SK-N-DZ (cell line): ENCODE results near the gene ZNF212. TPM values are rescaled to one million over a fixed set of nuclear protein-coding genes. Genes with fewer than 3 reads are reported as not detected.

Experiments used
- DNase-seq: peaks from one replicate; pipeline ENCODE4 v3.0.0-alpha.2; 2015; ENCODE audit warnings: low spot score
- polyA plus RNA-seq, 2 experiments: library from polyadenylated mRNA; depleted of rRNA; stranded (reverse); fragments of >200 nt; gene quantifications; 2 replicates each; pipeline ENCODE4 v1.2.3, GENCODE V29; 2014

ZNF212 gene
- polyA plus RNA-seq (2014; cell fraction: cytosol; rRNA removed), result 8.2 and 8.3 TPM in 2 replicates
- polyA plus RNA-seq (2014; cell fraction: nucleus; rRNA removed), result 11.1 and 15.4 TPM in 2 replicates

DNA sequence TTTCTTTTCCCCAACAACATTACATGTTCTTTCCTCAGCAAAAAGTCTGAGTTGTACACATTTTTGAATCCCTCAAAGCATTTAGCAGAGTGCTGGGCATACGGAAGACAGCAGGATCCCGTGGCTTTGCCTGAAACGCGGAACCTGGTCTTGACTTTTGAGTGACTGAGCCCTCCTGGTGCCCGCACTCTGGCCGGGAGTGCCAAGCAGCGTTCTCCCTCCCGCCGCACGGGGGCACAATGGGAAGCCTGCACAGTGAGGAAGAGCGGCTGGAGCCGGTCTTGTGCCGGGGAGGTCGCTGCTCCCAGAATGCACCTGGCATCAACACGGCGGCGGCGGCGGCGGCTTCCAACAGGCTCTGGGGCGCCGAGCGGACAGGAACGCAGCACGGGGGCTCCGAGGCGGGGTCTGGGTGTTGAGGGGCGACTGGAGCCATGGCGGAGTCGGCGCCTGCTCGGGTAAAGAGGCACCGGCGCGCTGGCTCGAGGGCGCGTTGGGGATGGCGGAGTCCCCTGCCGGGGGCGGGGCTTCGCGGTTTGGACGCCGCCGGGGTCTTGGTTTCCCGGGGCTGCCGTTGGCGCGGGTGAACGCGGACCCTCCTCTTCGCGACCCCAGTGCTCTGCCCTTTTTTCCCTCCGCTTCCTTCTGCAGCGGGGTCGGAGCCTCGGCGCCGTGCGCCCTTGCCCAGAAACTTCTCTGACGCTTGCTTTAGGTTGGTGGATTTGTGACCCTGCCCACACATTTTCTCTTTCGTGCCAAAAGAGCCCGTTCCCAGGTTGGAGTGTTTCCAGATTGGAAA, at the start of gene ZNF212:
ZNF212 (plus strand) TSS at position 307 of the 799 bp plus-strand sequence; CDS start at position 435, 128 bp downstream.
- peak; percentile 92 for DNase-seq

DNA sequence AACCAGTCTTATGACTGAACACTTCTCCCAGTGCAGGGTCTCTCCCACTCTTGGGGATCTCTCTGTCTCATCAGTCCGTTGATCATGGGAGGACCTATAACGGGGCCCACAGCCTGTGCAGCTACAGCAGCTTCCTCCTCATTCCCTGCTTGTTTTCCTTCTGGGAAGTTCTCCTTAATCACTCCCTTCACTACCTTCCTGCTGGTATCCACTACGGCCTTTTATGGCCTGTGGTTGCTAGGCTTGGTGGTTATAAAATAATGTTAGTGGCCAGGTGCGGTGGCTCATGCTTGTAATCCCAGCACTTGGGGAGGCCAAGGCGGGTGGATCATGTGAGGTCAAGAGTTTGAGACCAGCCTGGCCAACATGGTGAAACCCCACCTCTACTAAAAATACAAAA, 47.6 kb upstream of the ZNF212 start:
- no peak for DNase-seq

DNA sequence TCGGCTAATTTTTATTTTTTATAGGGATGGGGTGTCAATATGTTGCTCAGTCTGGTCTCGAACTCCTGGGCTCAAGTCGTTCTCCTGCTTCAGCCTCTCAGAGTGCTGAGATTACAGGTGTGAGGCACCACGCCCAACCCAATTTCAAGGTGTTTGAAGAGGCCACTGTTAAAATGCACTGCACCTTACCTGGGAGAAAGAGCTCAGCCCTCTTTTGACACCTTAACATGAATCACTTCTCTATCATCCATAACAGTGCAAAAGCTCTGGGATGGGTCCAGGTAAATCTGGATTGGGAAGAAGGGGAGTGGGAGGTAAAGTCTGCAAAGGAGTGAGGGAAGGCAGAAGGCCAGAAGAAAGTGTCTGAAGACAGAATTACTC, 44.7 kb upstream of the ZNF212 start:
- DNase-seq, result no peak

DNA sequence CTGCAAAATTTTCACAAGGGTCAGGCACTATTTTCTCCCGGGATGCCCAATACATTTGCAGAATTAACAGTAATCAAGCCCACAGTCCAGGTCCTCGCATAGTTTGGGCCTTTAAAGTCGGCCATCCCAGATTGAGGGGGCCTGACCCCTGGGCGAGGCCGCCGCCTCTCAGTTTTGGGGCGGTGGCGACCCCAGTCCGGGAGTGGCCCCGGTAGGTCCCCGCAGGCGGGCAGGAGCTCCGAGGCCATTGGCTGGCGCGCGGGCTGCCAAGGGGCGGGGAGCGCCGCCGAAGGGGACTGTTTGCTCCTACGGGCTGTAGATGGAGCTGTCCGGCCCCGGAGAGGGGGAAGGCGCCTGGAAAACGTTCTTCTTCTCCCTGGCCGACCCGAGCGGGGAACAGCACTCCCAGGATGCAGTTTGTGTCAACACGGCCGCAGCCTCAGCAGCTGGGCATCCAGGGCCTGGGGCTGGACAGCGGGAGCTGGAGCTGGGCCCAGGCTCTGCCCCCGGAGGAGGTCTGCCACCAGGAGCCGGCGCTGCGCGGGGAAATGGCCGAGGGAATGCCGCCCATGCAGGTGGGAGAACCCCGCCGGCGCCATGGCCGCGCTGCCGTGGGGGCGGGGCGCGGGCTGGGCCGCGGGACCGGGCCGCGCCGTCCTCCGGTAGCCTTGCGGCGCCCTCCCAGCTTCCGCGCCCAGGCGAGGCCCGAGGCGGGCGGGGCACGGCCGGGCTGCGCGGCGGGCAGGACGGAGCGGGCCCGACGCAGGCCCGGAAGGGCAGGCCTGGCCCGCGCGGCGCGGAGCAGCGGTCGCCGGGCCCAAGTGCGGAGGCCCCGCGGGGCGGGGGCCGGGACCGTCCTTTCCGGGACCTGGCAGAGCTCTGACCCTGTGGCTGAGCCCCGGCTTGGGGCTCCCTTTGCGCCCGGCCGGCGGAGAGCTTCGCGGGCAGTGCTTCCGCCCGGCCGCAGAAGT, 44.0 kb upstream of the ZNF212 start, which contains the start of gene ZNF282:
ZNF282 (plus strand) TSS at position 367 of the 971 bp plus-strand sequence; CDS start at position 411, 44 bp downstream.
- peak; percentile 88 for DNase-seq

DNA sequence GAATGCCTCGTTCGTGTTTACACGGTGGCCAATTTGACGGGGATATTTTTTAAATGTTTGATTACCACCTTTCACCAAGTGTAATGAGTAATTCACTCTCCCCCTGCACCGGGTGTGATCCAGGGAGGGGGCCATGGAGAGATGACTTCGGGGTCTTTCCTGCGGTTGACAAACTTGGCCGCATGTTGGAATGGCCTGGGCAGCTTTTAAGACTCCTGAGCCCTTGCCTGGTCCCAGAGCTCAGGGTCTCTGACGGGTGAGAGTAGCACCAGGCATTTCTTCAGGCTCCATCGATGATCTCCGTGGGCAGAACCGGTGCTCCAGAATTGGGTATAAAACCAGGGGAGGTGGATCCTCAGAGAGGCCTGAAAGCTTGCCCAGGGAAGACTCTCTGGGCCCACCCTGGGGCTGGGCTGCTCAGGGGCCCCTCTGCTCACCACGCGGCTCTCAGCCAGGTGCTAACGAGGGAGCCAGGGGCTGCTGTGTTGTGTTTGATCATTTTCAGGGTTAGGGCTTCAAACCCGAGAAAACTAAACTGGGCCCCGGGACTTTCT, 43.2 kb upstream of the ZNF212 start:
- no peak for DNase-seq

DNA sequence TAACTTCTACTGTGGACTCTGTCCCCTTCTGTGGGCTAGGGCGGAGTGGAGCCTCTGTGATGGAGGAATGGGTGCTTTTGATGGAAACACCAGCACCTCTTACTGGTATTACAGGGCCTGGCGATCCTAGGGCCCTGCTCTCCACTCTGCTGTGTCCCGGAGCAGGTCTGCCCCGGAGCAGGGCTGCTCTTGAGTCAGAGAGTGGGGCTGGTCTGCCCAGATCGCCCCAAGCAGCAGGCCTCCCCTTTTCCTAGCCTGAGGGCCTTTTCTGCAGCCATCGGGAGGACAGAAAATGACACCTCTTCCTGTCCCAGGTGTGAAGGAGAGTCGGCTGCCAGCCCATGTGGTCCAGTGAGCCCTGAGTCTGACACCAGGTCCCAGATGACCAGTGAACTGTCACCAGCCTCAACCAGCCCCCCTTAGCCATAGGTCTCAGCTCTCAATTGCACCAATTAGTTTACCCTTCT, 42.7 kb upstream of the ZNF212 start:
- no peak for DNase-seq

DNA sequence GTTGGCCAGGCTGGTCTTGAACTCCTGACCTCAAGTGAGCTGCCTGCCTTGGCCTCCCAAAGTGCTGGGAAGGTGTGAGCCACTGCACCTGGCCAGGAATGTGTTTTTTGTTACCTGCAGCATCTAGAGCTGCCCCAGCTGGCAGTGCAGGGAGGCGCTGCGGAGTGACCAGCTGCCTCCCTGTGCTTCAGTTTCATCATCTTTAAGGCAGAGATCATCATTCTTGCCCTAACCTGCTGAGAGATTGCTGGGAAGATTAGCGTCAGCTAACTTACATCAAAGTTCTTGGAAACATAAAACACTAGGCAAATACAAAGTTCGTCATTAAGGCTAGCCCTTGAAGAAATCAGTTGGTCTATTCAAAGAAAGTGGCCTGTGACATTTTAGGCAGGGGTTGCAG, 41.8 kb upstream of the ZNF212 start:
- no peak for DNase-seq

DNA sequence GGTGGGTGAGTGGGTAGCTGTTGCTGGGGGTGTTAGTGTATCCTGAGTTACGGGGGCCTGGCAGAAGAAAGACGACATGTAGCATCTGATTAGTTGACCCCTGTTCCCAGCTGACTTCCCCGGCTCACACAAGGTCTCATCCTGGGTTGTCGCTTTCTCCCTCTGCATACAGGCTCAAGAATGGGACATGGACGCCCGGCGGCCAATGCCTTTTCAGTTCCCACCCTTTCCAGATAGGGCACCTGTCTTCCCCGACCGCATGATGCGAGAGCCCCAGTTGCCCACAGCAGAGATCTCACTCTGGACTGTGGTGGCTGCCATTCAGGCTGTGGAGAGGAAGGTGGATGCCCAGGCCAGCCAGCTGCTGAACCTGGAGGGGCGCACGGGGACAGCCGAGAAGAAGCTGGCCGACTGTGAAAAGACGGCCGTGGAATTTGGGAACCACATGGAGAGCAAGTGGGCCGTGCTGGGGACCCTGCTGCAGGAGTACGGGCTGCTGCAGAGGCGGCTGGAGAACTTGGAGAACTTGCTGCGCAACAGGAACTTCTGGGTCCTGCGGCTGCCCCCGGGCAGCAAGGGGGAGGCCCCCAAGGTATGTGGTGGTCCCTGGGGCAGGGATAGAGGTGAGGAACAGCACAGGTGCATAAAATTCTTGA, 41.2 kb upstream of the ZNF212 start:
- DNase-seq, result no peak

DNA sequence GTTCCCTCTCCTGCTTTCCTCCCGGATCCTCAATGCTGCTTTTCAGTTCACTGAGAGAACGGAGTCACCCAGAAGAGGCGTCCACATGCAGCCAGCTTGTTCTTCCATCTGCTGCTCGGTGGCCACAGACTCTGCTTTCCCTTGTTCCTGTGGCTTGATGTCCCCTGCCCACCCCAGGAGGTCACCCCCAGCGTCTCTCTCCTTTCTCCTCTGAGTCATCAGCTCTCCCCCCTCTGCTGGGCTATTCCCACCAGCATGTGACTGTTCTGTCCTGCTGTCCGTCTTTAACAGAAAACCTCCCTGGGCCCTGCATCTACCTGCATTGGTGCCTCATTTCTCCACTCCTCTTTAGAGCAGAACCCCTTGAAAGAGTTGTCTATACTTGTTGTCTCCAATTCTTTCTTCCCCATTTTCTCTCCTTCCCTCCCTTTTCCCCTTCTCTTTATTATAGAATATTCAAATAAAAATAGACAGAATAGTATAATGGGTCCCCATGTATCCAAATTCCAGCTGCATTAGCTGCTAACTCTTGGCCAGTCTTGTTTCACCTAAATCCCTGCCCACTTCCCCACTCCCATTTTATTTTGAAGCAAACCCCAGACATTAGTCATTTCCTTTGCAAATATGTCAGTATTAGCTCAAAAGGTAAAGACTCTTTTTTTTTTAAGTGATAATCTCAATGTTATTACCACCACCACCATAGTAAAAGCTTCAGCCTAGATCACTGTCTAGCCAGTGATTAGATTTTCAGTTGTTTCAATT, 40.0 kb upstream of the ZNF212 start:
- no peak for DNase-seq

DNA sequence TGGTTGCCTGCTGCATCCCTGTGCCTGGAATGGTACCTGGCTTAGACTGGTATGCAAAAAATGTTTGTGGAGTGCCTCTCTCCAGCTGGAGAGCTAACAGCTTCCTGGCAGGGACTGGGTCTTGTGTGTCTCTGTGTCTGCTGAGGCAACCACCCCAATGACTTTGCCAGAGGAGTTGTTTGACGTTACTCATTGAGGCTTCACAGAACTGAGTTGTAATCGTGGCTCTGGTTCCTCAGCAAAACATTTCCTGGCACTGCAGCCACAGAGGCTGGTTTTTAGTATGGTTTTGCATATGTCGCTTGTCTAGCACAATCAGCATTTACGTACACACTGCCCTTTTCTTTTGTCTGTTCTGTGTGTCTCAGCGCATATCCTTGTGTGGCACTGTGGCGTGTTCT, 36.6 kb upstream of the ZNF212 start:
- no peak for DNase-seq

DNA sequence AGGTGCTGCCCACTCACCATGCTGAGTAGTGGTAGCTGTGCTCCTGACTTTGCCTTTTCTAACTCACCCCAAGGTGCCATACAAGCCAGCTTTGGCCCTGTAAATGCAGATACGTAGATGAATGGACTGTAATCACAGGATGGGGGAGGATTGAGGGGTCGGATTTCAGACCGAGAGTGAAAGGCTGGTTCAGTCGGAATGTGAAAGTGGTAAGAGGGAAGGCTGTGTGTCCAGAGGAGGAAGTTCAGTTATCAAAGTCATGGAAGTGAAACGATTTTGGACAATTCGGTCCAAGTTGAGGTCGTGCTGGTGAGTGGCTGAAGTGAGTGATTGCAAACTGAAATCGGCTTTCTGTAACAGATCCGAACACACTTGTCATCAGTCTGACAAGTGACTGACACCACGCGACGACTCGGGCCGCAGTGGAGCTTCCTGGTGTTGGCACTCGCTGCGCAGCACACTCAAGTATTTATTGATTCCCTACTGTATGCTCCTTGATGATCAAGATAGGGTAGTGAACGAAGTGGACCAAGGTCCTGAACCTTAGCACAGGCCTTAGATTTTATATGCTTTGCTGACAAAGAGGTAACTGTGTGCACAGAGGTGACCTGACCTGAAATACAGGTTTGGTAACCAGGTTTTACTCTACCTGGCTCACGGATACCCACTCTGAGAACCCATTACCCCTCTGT, 33.6 kb upstream of the ZNF212 start:
- DNase-seq, result no peak

DNA sequence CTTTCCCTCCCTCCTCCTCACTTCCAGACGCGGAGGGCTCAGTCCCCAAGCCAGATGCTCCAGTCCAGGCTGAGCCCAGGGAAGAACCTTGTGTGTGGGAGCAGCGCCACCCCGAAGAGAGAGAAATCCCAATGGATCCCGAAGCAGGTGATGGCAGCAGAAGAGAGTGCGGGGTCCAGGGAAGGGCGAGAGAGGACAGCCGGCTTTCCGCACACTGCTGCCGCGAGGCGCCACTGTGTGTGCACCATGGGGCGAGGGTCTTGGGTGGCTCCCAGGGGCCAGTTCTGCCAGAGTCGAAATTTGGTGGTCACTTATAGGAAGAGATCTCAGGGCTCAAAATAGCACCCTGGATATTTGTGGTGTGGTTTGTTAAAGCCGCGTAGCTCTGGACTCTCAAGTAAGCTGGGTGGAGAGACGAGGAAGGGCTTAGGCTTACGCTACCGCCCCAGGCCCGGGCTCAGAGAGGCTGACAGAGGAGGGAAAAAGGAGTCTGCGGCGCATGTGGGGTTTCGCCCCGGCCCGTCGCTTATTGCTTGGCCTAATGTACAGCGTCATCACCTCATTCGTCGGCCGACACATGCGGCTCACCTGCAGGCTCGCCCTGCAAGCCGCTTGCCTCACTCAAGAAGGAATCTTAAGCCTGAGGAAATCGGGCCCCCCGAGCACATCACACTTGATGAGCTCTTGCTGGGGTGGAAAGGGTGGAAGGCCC, 32.0 kb upstream of the ZNF212 start:
- DNase-seq, result no peak

DNA sequence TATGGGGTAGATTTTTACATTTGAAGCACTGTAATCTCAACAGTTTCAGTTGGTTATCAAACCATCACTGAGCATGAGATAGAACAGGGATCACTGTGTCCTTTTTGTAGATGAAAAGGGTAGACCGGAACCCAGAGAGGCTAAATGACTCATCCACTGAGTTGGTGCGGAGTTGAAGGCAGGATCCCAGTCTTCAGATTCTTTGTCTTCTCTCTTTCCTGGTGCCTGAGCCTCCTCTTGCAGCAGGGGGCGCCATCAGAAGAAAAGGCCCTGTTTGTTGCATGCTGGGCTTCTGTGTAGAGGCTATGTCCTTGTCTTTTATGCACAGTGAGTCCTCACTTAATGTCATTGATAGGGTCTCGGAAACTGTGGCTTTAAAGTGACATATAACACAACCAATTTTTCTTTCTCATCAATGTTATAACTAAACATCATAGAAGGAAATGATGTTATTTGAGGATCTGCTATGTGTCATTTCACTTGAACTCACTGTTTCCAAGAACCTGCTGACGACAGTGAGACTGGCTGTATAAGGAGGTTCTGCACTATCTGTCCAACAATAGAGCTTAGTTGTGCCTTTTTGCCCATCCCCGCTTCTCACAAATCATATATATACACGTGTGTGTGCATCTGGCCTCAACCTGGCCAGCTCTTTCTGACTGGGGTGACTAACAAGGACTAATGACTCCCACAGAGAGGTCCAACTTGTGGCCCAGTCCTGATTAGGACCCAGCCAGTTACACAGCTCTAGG, 29.8 kb upstream of the ZNF212 start:
- DNase-seq, result no peak

DNA sequence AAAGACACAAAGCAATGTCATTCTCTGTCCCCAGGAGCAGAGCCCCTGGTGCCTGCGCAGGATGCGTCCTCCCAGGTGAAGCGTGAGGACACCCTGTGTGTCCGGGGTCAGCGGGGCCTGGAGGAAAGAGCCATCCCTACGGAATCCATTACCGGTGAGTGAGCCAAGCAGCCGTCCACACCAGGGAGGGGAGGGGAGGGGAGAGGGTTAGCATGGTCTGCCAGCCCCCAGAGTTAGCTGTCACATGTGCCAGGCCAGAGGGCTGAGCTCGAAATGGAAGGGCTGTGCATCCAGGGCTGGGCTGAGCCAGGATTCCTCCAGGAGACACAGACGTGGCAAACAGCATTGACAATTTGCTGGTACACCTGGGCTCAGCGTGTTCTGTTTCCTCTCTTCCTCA, 28.9 kb upstream of the ZNF212 start:
- no peak for DNase-seq

DNA sequence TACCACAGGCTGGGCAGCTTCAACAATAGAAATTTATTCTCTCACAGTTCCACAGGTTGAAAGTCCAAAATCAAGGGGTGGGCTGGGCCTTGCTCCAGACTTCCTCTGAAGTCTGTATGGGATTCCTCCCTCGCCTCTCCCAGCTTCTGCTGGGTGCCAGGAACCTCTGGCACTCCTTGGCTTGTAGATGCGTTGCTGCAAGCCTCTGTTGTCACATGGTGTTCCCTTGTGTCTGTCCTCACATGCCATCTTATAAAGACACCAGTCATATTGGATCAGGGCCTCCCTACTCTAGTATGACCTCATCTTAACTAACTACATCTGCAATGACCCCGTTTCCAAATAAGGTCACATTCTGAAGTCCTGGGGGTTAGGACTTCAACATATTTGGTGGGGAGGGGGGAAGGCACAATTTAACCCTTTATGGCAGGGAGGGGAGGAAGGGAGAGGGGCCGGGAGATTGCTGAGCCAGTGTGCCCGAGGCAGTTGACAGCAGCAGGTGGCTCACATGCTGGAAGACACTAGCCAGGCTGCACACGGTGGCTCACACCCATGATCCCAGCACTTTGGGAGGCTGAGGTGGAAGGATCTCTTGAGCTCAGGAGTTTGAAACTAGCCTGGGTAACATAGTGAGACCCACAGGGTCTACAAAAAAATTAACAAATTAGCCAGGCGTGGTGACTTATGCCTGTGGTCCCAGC, 25.3 kb upstream of the ZNF212 start:
- no peak for DNase-seq

DNA sequence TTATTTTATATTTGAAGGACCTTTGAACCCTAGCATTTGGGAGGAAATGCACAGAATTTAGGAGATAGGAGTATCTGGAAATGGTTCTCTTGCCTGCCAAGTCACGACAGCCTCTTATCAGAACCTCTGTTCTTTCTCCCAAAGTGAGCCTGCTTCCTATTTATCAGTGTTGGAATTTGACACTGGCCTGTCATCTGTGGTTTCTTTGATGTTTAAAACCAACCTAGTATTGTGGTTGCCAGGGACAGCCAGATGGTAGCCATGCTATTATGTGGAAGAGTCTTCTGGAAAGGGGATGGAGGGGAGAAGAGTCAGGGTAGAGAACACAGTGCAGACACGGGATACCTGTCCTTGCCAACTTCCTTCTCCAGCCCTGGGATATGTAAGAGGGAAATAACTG, 23.0 kb upstream of the ZNF212 start:
- no peak for DNase-seq

DNA sequence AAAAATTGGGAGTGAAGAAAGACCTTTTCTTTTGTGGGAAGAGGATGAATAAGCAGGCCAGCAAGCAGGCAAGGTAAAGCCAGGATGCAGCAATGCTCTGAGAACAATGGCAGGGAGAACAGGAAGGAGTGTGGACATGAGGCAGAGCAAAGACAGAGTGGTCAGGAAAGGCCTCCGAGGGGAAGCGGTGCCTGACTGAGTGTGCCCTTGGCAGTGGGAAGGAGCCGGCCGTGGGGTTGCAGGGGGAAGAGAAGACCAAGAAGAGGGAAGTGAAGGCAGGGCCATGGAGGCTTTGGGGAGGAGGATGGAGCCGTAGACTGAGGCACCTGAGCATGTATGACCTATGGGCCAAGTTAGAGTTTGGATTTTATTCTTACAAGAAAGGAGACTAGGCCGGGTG, 21.9 kb upstream of the ZNF212 start:
- no peak for DNase-seq
